DOHH2 (cell line): Measurements from ENCODE around the gene SLC35F1.

Experiments
- EZH2phosphoT487 ChIP-seq: fragments of 200-600 bp; sonication (generic); IDR thresholded peaks from 2 replicates; pipeline ENCODE4 v1.6.1; 2017; ENCODE audit warnings: borderline replicate concordance, mild to moderate bottlenecking, antibody characterized with exemption, low read length, moderate library complexity, mixed read lengths
- TF ChIP-seq, protein P1 (sequence below): fragments of 200-600 bp; sonication (generic); IDR thresholded peaks from one replicate; pipeline ENCODE4 v1.5.1; 2014; ENCODE audit warnings: antibody characterized with exemption, mild to moderate bottlenecking, low read depth, low read length; ENCODE audit not compliant: poor library complexity, severe bottlenecking

DNA sequence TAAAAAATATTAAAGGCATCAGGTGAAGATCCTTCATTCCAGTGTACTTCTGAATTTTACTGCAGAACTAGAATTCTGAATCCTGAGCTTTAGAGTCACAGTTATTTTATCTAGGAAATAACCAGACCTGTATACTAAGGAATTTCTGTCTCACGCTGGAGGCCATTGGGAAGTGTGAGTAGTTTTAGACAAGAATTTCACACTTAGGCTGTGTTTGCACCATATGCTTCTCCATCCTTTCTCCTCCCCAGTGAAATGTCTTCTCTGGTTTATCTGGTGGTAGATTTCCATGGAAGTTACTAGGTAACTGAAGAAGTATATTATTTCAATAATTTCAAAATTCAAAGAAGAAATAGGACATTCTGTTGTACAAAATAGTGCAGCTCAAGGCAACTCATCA lies 83.1 kb downstream of the SLC35F1 start:
- no peak for TF ChIP-seq EZH2phosphoT487
- TF ChIP-seq, protein P1, sequence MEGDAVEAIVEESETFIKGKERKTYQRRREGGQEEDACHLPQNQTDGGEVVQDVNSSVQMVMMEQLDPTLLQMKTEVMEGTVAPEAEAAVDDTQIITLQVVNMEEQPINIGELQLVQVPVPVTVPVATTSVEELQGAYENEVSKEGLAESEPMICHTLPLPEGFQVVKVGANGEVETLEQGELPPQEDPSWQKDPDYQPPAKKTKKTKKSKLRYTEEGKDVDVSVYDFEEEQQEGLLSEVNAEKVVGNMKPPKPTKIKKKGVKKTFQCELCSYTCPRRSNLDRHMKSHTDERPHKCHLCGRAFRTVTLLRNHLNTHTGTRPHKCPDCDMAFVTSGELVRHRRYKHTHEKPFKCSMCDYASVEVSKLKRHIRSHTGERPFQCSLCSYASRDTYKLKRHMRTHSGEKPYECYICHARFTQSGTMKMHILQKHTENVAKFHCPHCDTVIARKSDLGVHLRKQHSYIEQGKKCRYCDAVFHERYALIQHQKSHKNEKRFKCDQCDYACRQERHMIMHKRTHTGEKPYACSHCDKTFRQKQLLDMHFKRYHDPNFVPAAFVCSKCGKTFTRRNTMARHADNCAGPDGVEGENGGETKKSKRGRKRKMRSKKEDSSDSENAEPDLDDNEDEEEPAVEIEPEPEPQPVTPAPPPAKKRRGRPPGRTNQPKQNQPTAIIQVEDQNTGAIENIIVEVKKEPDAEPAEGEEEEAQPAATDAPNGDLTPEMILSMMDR, result no peak
